HCT116 (cell line): Measurements from ENCODE around the gene TEX26. TPM values are rescaled to one million over a fixed set of nuclear protein-coding genes. Genes with fewer than 3 reads are reported as not detected.

ENCODE experiments used
- ATAC-seq: fragments of 200-7000 bp; cut with Tn5 transposase; 2 replicates; pipeline ENCODE4 v1.9.1; 2020; ENCODE audit warnings: mild to moderate bottlenecking, moderate library complexity
- BruUV-seq: library from RNA; stranded (reverse); fragments of 400-500 nt; replicated peaks from 2 replicates; lab custom pipeline; 2021; lab: Mats Ljungman, UMichigan
- CTCF ChIA-PET: fragments of 300-600 bp; sonication (Branson Sonifier 250); formaldehyde crosslinking; loops from one replicate; lab custom pipeline; 2021; ENCODE audit warnings: antibody characterized with exemption; lab: Charles Lee
- POLR2A ChIA-PET: fragments of 300-600, 350-600 bp; sonication (Branson Sonifier 250); formaldehyde crosslinking; loops from one replicate; lab custom pipeline; 2021; ENCODE audit warnings: antibody characterized with exemption; lab: Charles Lee
- RAD21 ChIA-PET, 2 experiments: fragments of 300-600 bp; sonication (Branson Sonifier 250); formaldehyde crosslinking; loops; one replicate each; lab custom pipeline; 2023; ENCODE audit warnings: low total read pairs in 2 of 2; ENCODE audit not compliant: uncharacterized antibody in 2 of 2, unreplicated experiment in 2 of 2, low non-redundant PET in 1 of 2; lab: Charles Lee
- DNase-seq: peaks from one replicate; pipeline ENCODE4 v3.0.0-alpha.2; 2010; ENCODE audit warnings: low read depth, low spot score
- H2AFZ ChIP-seq: fragments of 200-600 bp; shearing (Covaris generic), sonication (generic); 2 replicates; pipeline ENCODE4 v1.6.1; 2017; ENCODE audit warnings: low read depth, mixed run types, mixed read lengths, antibody characterized with exemption, low read length; ENCODE audit not compliant: poor library complexity, severe bottlenecking
- H3K27ac ChIP-seq: 2 replicates; pipeline ENCODE4 v1.5.1; 2012; ENCODE audit warnings: low read depth, low read length
- H3K27me3 ChIP-seq: fragments of 200-600 bp; sonication (generic); 2 replicates; pipeline ENCODE4 v1.6.1; 2016; ENCODE audit warnings: mixed run types, low read length, mixed read lengths; ENCODE audit not compliant: insufficient read depth
- H3K36me3 ChIP-seq, 2 experiments: fragments of 200-500 bp in 1 of 2; fragments of 200-600 bp in 1 of 2; sonication (Bioruptor generic) in 1 of 2; sonication (generic) in 1 of 2; 2 replicates each; pipeline versions ENCODE4 v1.5.1 to v1.6.1; 2014 to 2016; ENCODE audit warnings: low read length in 2 of 2, inconsistent platforms in 1 of 2, mixed read lengths in 1 of 2, mixed run types in 1 of 2; ENCODE audit not compliant: insufficient read depth in 2 of 2, control insufficient read depth in 1 of 2
- H3K4me1 ChIP-seq, 2 experiments: fragments of 200-600 bp in 1 of 2; sonication (generic) in 1 of 2; 2 replicates each; pipeline versions ENCODE4 v1.5.1 to v1.6.1; 2012 to 2017; ENCODE audit warnings: low read length in 2 of 2, inconsistent platforms in 1 of 2, mild to moderate bottlenecking in 1 of 2, mixed read lengths in 1 of 2, mixed run types in 1 of 2, moderate library complexity in 1 of 2; ENCODE audit not compliant: insufficient read depth in 2 of 2, control insufficient read depth in 1 of 2
- H3K4me2 ChIP-seq: fragments of 200-600 bp; sonication (generic); 2 replicates; pipeline ENCODE4 v1.6.1; 2017; ENCODE audit warnings: mixed run types, low read length, mixed read lengths
- H3K4me3 ChIP-seq, 2 experiments: fragments of 200-600 bp in 1 of 2; sonication (generic) in 1 of 2; replicated peaks in 1 of 2; 2 replicates each; pipeline ENCODE4 v1.5.1; 2011 to 2016; ENCODE audit warnings: low read length in 2 of 2, control low read depth in 1 of 2, low read depth in 1 of 2, mild to moderate bottlenecking in 1 of 2, mixed read lengths in 1 of 2, mixed run types in 1 of 2
- H3K79me2 ChIP-seq: fragments of 200-600 bp; sonication (generic); 2 replicates; pipeline ENCODE4 v1.6.1; 2017; ENCODE audit warnings: mild to moderate bottlenecking, mixed run types, low read length, moderate library complexity, mixed read lengths; ENCODE audit not compliant: insufficient read depth
- H3K9ac ChIP-seq: fragments of 200-600 bp; sonication (generic); 2 replicates; pipeline ENCODE4 v1.6.1; 2016; ENCODE audit warnings: low read length, mixed read lengths
- H3K9me2 ChIP-seq: fragments of 200-600 bp; sonication (generic), shearing (Covaris generic); 2 replicates; pipeline ENCODE4 v1.6.1; 2017; ENCODE audit warnings: mixed run types, mild to moderate bottlenecking, moderate library complexity; ENCODE audit not compliant: insufficient read depth
- H3K9me3 ChIP-seq, 2 experiments: fragments of 200-500 bp in 1 of 2; fragments of 200-600 bp in 1 of 2; sonication (Bioruptor generic) in 1 of 2; sonication (generic) in 1 of 2; 2 replicates each; pipeline ENCODE4 v1.6.1; 2014 to 2017; ENCODE audit warnings: low read length in 2 of 2, mixed read lengths in 2 of 2, inconsistent platforms in 1 of 2, low read depth in 1 of 2, mild to moderate bottlenecking in 1 of 2, mixed run types in 1 of 2, moderate library complexity in 1 of 2; ENCODE audit not compliant: control insufficient read depth in 1 of 2, insufficient read depth in 1 of 2
- H4K20me1 ChIP-seq: fragments of 200-600 bp; sonication (generic), shearing (Covaris generic); 2 replicates; pipeline ENCODE4 v1.6.1; 2017; ENCODE audit warnings: mixed run types, mild to moderate bottlenecking, moderate library complexity; ENCODE audit not compliant: insufficient read depth
- CBX3 ChIP-seq: IDR thresholded peaks from 2 replicates; pipeline ENCODE4 v1.6.1; 2012; ENCODE audit warnings: low read depth
- CEBPB ChIP-seq: IDR thresholded peaks from 2 replicates; pipeline ENCODE4 v1.6.1; 2012; ENCODE audit warnings: low read depth
- CTCF ChIP-seq, 3 experiments: fragments of 200-600 bp in 1 of 3; sonication (generic) in 1 of 3; IDR thresholded peaks in 2 of 3; conservative IDR thresholded peaks in 1 of 3; 2 replicates each; pipeline ENCODE4 v1.5.1; 2012 to 2017; ENCODE audit warnings: low read depth in 2 of 3, low read length in 2 of 3, antibody characterized with exemption in 1 of 3, borderline replicate concordance in 1 of 3, control low read depth in 1 of 3, mild to moderate bottlenecking in 1 of 3, mixed read lengths in 1 of 3, mixed run types in 1 of 3, moderate library complexity in 1 of 3; ENCODE audit not compliant: insufficient read depth in 1 of 3
- EGR1 ChIP-seq: IDR thresholded peaks from 2 replicates; pipeline ENCODE4 v1.6.1; 2012; ENCODE audit warnings: low read depth
- EZH2 ChIP-seq: fragments of 200-600 bp; sonication (generic); IDR thresholded peaks from 2 replicates; pipeline ENCODE4 v1.6.1; 2017; ENCODE audit warnings: antibody characterized with exemption, mixed run types
- FOSL1 ChIP-seq: IDR thresholded peaks from 2 replicates; pipeline ENCODE4 v1.6.1; 2012; ENCODE audit warnings: low read depth
- POLR2A ChIP-seq: IDR thresholded peaks from 2 replicates; pipeline ENCODE4 v1.7.0; 2011; ENCODE audit warnings: borderline replicate concordance; ENCODE audit not compliant: insufficient read depth, insufficient read length; ENCODE audit errors: extremely low read depth
- RAD21 ChIP-seq: IDR thresholded peaks from 2 replicates; pipeline ENCODE4 v1.6.1; 2012; ENCODE audit warnings: low read depth, mild to moderate bottlenecking
- SIN3A ChIP-seq: IDR thresholded peaks from 2 replicates; pipeline ENCODE4 v1.6.1; 2012; ENCODE audit warnings: low read depth
- SP1 ChIP-seq: IDR thresholded peaks from 2 replicates; pipeline ENCODE4 v1.6.1; 2012; ENCODE audit warnings: low read depth
- TCF7L2 ChIP-seq: IDR thresholded peaks from 2 replicates; pipeline ENCODE4 v1.7.0; 2011; ENCODE audit warnings: borderline replicate concordance, inconsistent platforms; ENCODE audit not compliant: insufficient read depth, insufficient read length; ENCODE audit errors: extremely low read depth
- ZFX ChIP-seq: fragments of 450-650 bp; IDR thresholded peaks from 2 replicates; pipeline ENCODE4 v1.6.1; 2017
- intact Hi-C: fragments of 100-400 bp; cut with micrococcal nuclease; formaldehyde crosslinking; loops from 2 replicates; pipeline ENCODE4 v1.10.0; 2022
- total RNA-seq: library from RNA; stranded (reverse); gene quantifications from one replicate; pipeline ENCODE4 v1.2.1, GENCODE V29; 2021; ENCODE audit not compliant: unreplicated experiment

TEX26 gene
- total RNA-seq, 1 experiment from 2014 or later = not detected

GRCh38 chr13:30998136-30999088 lies 66.0 kb downstream of the TEX26 start:
- Histone ChIP-seq H3K27ac (no peak overlapping the region), H3K4me2 (no peak overlapping the region), H3K79me2 (no peaks in the 10 kb centered on the region), H3K9ac (no peak overlapping the region), H3K27me3 (no peaks in the 10 kb centered on the region), H3K4me1 (peaks cover 3 to 5% of the 10 kb centered on the region in 2 experiments; a peak in 2 of 4 replicates), H2AFZ (no peak overlapping the region), H3K9me3 (no peaks in the 10 kb centered on the region), H3K36me3 (no peaks in the 10 kb centered on the region), H3K9me2 (no peaks in the 10 kb centered on the region), H4K20me1 (no peaks in the 10 kb centered on the region), H3K4me3 (no peak overlapping the region)
- ChIA-PET CTCF (no interaction called here), RAD21 (no interaction called here), POLR2A (no interaction called here)
- TF ChIP-seq FOSL1 = no peak
- BruUV-seq = no TSS peak
- DNase-seq = no peak
- intact Hi-C loops = no loop called here
- no peak for ATAC-seq

DNA sequence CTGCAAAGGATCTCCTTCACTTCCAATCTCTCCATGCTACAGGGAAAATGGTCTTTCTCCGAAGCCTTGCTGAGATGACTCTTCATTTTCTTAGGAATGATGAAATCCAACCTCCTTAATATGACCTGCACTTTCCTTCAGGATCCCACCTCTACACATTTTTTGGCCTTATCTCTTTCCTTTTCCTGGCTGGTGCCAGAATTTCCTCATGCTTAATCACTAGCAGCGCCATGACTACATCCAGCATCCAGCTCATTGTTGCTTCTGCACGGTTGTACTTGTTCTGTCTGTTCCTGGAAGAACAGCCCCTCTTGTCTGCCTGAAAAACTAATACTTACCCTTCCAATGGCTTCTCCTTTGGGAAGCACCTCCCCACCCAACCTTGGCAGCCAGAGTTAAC lies 68.4 kb downstream of the TEX26 start:
- no peak overlapping the region for H3K4me3 ChIP-seq
- CTCF ChIA-PET = no interaction called here
- no peak overlapping the region for H2AFZ ChIP-seq
- H3K4me2 ChIP-seq = no peak overlapping the region
- H3K9ac ChIP-seq = no peak overlapping the region
- H3K9me3 ChIP-seq = no peaks in the 10 kb centered on the region
- RAD21 ChIA-PET = no interaction called here
- no peaks in the 10 kb centered on the region for H3K27me3 ChIP-seq
- no peak overlapping the region for H3K27ac ChIP-seq
- ATAC-seq (no peak), DNase-seq (no peak)
- no peaks in the 10 kb centered on the region for H4K20me1 ChIP-seq
- TF ChIP-seq EGR1 (no peak), SP1 (no peak), ZFX (no peak), SIN3A (no peak), CBX3 (no peak), POLR2A (no peak), FOSL1 (no peak), EZH2 (no peak), TCF7L2 (no peak), CEBPB (no peak), CTCF (IDR thresholded peaks at IDR 0.05 in 2 of 3, conservative IDR thresholded peaks at IDR 0.05 in 1 of 3; ENCODE audit: borderline replicate concordance in 1 of 3, insufficient read depth in 1 of 3, low read depth in 2 of 3, low read length in 2 of 3) (no peak), RAD21 (no peak)
- H3K36me3 ChIP-seq = no peaks in the 10 kb centered on the region
- POLR2A ChIA-PET = no interaction called here
- intact Hi-C loops = no loop called here
- no peaks in the 10 kb centered on the region for H3K9me2 ChIP-seq
- peaks cover 3 to 5% of the 10 kb centered on the region in 2 experiments; a peak in 2 of 4 replicates for H3K4me1 ChIP-seq
- no TSS peak for BruUV-seq
- H3K79me2 ChIP-seq = no peaks in the 10 kb centered on the region
